RWPE2 (cell line): ENCODE results near the gene PLEKHA8.

ENCODE experiments used
- ATAC-seq: fragments of 200-7000 bp; cut with Tn5 transposase; 3 replicates; pipeline ENCODE4 v1.9.1; 2021; ENCODE audit warnings: low read depth
- DNase-seq: peaks from one replicate; pipeline ENCODE4 v3.0.0-alpha.2; 2020; ENCODE audit warnings: low spot score
- H3K27ac ChIP-seq: fragments of 450-650 bp; 2 replicates; pipeline ENCODE4 v1.5.1; 2017; ENCODE audit warnings: mild to moderate bottlenecking; ENCODE audit not compliant: poor library complexity, severe bottlenecking
- H3K27me3 ChIP-seq: fragments of 250-450 bp; sonication (Bioruptor Pico); 2 replicates; pipeline ENCODE4 v1.5.1; 2021; ENCODE audit warnings: mild to moderate bottlenecking, moderate library complexity; ENCODE audit not compliant: insufficient read depth, poor library complexity, severe bottlenecking
- H3K36me3 ChIP-seq: fragments of 250-450 bp; sonication (Bioruptor Pico); 2 replicates; pipeline ENCODE4 v1.5.1; 2020; ENCODE audit warnings: low read depth, mild to moderate bottlenecking, moderate library complexity
- H3K4me1 ChIP-seq: fragments of 250-450 bp; sonication (Bioruptor Pico); 2 replicates; pipeline ENCODE4 v1.5.1; 2021; ENCODE audit warnings: mild to moderate bottlenecking, moderate library complexity; ENCODE audit not compliant: insufficient read depth, poor library complexity, severe bottlenecking
- H3K4me3 ChIP-seq: fragments of 250-450 bp; sonication (Bioruptor Pico); 2 replicates; pipeline ENCODE4 v1.5.1; 2021; ENCODE audit warnings: mild to moderate bottlenecking, moderate library complexity; ENCODE audit not compliant: severe bottlenecking
- H3K9me3 ChIP-seq: fragments of 250-450 bp; sonication (Bioruptor Pico); 2 replicates; pipeline ENCODE4 v1.5.1; 2021; ENCODE audit warnings: mild to moderate bottlenecking, moderate library complexity; ENCODE audit not compliant: severe bottlenecking
- CTCF ChIP-seq: fragments of 450-650 bp; IDR thresholded peaks from one replicate; pipeline ENCODE4 v1.5.1; 2017; ENCODE audit warnings: mild to moderate bottlenecking, moderate library complexity; ENCODE audit not compliant: poor library complexity, severe bottlenecking

PLEKHA8 gene

GRCh38 chr7:30078280-30078679 lies 50.1 kb downstream of the PLEKHA8 start:
- no peak for TF ChIP-seq CTCF
- H3K4me3 ChIP-seq, result no peak overlapping the region
- H3K4me1 ChIP-seq, result no peaks in the 10 kb centered on the region
- H3K27ac ChIP-seq, result no peak overlapping the region
- H3K36me3 ChIP-seq, result peaks cover 7% of the 10 kb centered on the region; the same call in 1 of the 2 replicates
- no peaks in the 10 kb centered on the region for H3K9me3 ChIP-seq
- DNase-seq, result no peak
- ATAC-seq, result no peak
- H3K27me3 ChIP-seq, result no peaks in the 10 kb centered on the region

- Histone ChIP-seq H3K36me3 (peaks cover 7% of the 10 kb centered on the region; the same call in 1 of the 2 replicates), H3K27me3 (no peaks in the 10 kb centered on the region), H3K4me1 (no peaks in the 10 kb centered on the region), H3K27ac (no peak overlapping the region), H3K4me3 (no peak overlapping the region), H3K9me3 (no peaks in the 10 kb centered on the region)
- DNase-seq (no peak), ATAC-seq (no peak)
- TF ChIP-seq CTCF, result no peak
These were observed 51.7 kb downstream of the PLEKHA8 start for GRCh38 chr7:30079880-30080279.

GRCh38 chr7:30080818-30081217 lies 52.6 kb downstream of the PLEKHA8 start:
- Histone ChIP-seq H3K4me1 (no peaks in the 10 kb centered on the region), H3K36me3 (peaks cover 7% of the 10 kb centered on the region; the same call in 1 of the 2 replicates), H3K4me3 (no peak overlapping the region), H3K27me3 (no peaks in the 10 kb centered on the region), H3K9me3 (no peaks in the 10 kb centered on the region), H3K27ac (no peak overlapping the region)
- DNase-seq (no peak), ATAC-seq (no peak)
- TF ChIP-seq CTCF, result no peak

GRCh38 chr7:30082686-30083085 lies 54.5 kb downstream of the PLEKHA8 start:
- no peak for TF ChIP-seq CTCF
- H3K4me3 ChIP-seq, result no peak overlapping the region
- H3K4me1 ChIP-seq, result no peaks in the 10 kb centered on the region
- H3K27me3 ChIP-seq, result no peaks in the 10 kb centered on the region
- no peak overlapping the region for H3K27ac ChIP-seq
- no peaks in the 10 kb centered on the region for H3K9me3 ChIP-seq
- DNase-seq (no peak), ATAC-seq (no peak)
- H3K36me3 ChIP-seq, result peaks cover 5% of the 10 kb centered on the region; the same call in 1 of the 2 replicates

- DNase-seq (no peak), ATAC-seq (no peak)
- no peaks in the 10 kb centered on the region for H3K27me3 ChIP-seq
- no peak overlapping the region for H3K27ac ChIP-seq
- no peaks in the 10 kb centered on the region for H3K9me3 ChIP-seq
- H3K4me3 ChIP-seq, result no peak overlapping the region
- H3K4me1 ChIP-seq, result no peaks in the 10 kb centered on the region
- H3K36me3 ChIP-seq, result peaks cover 5% of the 10 kb centered on the region; the same call in 1 of the 2 replicates
- no peak for TF ChIP-seq CTCF
These were observed 55.1 kb downstream of the PLEKHA8 start for GRCh38 chr7:30083334-30083733.
